HG02943 (cell line): ENCODE measurements around the gene TPRN.

Experiments used
- ATAC-seq: cut with Tn5 transposase; IDR thresholded peaks from one replicate; pipeline ENCODE4 v1.9.1; 2021; ENCODE audit warnings: mild to moderate bottlenecking, low read depth, moderate library complexity; ENCODE audit not compliant: unreplicated experiment

TPRN gene

DNA sequence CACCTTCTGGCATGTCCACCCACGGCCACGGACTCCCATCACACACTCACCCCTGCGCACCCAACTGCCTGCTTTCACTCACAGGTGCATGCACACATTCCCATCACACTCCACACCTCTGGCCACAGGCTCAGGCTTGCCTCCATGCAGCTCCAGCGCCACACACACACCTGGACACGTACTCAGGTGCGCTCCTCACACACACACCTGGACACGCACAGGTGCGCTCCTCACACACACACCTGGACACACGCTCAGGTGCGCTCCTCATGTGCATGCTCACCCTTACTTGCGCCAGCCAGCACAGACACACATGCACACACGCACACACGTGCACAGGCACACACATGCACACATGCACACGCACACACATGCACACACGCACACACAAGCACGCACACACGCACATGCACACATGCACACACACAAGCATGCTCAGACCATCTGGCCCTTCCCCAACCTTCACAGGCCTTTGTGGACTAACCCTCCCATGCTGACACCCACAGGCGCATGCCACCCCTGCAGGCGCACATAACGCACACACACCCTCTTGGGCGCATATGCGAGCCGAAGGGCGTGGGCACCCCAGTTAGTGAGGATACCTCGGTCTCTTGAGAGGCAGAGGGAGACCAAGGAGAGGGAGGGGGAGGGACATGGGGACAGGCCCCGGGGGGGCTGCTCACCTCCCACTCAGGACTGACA lies 53.3 kb downstream of the TPRN start:
- no peak for ATAC-seq

DNA sequence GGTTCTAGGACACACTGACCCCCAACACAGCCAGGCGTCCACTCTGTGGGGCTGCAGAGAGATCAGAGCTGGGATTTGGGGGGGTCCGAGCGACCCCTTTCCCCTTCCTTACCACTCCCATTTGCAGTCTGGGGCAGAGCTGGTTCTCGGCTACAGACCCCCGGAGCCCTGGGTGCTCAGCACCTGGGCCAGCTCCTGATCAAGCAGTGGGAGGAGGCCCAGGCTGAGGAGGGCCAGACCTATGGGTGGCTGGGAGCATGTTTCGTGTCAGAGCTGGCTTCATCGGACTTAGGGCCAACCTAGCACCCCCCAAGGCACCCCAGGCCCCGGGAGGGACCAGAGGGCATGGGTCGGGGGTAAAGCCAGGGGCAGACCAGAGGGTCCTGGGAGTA lies 54.0 kb downstream of the TPRN start:
- ATAC-seq = no peak

DNA sequence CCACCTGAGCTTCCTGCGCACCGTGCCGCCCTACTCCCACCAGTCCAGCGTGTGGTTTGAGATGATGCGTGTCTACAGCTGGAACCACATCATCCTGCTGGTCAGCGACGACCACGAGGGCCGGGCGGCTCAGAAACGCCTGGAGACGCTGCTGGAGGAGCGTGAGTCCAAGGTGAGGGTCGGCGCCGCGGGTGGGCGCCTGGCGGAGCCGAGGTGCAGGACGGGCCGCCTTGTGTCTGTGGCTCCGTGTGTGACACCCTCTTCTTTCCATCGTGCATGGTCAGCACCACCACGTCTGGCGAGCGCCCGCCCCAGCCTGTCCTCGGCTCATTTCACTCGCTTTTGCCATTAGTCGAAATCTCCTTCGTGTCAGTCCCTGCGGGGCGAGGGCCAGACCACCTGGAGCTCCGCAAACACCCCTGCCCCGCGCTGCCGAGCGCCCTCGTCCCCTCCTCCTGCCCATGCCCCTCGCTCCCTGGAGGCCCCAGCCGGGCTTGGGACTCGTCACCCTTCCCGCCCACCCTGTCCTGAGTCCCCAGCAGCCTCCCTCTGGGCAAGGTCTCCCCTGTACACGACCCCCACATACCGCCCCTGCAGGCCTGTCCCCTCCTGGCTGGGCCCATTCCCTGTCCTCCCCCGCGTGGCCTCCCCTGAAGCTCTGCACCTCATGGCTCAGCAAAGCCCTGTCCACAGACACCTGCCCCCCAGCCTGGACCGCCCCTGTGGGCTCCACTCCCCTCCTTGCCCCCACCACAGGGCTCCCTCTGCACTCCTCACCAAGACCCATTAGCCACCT lies 54.6 kb downstream of the TPRN start:
- no peak for ATAC-seq

DNA sequence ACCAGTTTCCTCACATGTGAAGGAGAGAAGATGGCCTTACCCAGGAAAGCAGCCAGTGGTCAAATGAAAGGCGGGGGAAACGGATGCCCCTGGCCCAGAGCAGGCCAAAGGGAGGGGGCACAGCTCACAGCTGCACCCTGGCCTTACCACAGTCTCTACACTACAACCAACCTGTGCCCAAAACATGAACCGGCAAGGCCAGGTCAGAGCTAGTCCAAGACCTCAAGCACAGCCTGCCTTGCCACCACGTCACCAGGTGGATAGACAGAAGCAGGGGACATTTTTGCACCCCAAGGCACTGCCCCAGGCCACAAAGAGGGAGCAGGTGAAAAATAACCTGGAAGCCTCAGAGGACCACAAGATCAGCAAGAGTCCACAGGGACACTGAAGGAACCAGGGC lies 57.1 kb downstream of the TPRN start:
- no peak for ATAC-seq

DNA sequence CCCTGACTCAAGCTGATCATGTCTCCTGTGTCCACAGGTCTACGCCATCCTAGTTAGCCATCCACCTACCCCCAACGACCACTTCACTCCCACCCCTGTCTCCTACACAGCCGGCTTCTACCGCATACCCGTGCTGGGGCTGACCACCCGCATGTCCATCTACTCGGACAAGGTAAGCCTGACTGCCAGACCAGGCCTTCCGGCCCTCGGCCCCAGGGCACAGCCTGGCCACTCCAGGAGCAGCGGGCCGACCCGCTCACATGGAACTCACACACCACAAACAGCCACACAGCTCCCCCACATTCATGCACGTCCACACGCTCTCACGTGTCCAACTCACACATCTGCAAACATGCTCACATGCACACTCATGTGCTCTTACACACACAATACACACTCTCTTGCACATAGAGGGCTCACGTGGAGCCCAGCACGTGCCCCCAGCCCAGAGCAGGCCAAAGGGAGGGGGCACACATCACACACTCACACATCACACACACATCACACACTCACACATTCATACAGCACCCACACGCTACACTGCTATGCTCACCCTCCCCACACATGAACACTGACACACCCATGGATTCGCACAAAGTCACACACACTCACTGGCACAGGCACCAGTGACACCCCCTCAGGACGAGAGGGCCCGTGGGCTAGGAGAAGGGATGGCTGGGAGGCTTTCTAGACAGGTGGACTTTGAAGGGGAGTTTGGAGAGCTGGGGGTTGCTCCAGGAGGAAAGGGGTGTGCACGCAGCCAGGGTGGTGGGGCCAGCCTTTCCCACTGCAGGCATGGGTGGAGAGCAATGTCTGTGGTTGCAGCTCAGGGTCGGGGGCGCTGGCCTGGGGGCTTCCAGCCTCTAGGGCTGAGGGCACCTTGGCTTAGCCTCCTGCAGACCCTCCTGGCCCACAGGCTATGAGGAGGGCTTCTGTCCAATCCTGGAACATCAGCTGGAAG lies 58.3 kb downstream of the TPRN start:
- ATAC-seq = no peak
